Measurements from ENCODE around the gene NABP1. TPM values are rescaled to one million over a fixed set of nuclear protein-coding genes. Genes with fewer than 3 reads are reported as not detected.

The NABP1 gene
- total RNA-seq, 2 experiments from 2014 or later, result 16.7 to 42.5 TPM

GRCh38 chr2:191705701-191706100, 27.8 kb downstream of the NABP1 start:
- H3K4me1 ChIP-seq (ENCODE audit: insufficient read depth, low read length, poor library complexity, severe bottlenecking), result no peaks in the 10 kb centered on the region
- no peak for DNase-seq (ENCODE audit: low spot score)
- ChIA-PET CTCF (ENCODE audit: unreplicated experiment) (no interaction called here), POLR2A (interaction anchor here (0.7 to 1.0 kb wide), 2 partner anchors 18 to 48 kb away, joined by 3 read pairs; no protein-coding TSS in a partner anchor)
- no peaks in the 10 kb centered on the region for H3K36me3 ChIP-seq (ENCODE audit: insufficient read depth, low read length)
- intact Hi-C loops (cut with micrococcal nuclease; ENCODE audit: unreplicated experiment), result no loop called here
- no peak overlapping the region for H2AFZ ChIP-seq (ENCODE audit: low read length)
- H3K4me3 ChIP-seq (ENCODE audit: low read depth, low read length, poor library complexity, severe bottlenecking), result no peak overlapping the region
- TF ChIP-seq CTCF (conservative IDR thresholded peaks at IDR 0.05; ENCODE audit: low read length), result no peak
- no peak for TF ChIP-seq EZH2phosphoT487 (IDR thresholded peaks at IDR 0.05; ENCODE audit: borderline replicate concordance, low read depth, low read length)
- BruUV-seq (replicated peaks), result no TSS peak
- no peaks in the 10 kb centered on the region for H3K9me3 ChIP-seq (ENCODE audit: low read length)
- H3K9me2 ChIP-seq (ENCODE audit: insufficient read depth, low read length), result no peaks in the 10 kb centered on the region
- no peak overlapping the region for H3K4me2 ChIP-seq (ENCODE audit: low read length)
- no peaks in the 10 kb centered on the region for H4K20me1 ChIP-seq (ENCODE audit: insufficient read depth, low read length)
- H3K79me2 ChIP-seq (ENCODE audit: insufficient read depth, low read depth, low read length), result no peaks in the 10 kb centered on the region
- H3K27ac ChIP-seq (ENCODE audit: low read depth, low read length, poor library complexity, severe bottlenecking), result no peak overlapping the region

GRCh38 chr2:191706791-191707190, 28.9 kb downstream of the NABP1 start:
- no peaks in the 10 kb centered on the region for H3K9me2 ChIP-seq (ENCODE audit: insufficient read depth, low read length)
- H3K36me3 ChIP-seq (ENCODE audit: insufficient read depth, low read length), result no peaks in the 10 kb centered on the region
- H3K4me1 ChIP-seq (ENCODE audit: insufficient read depth, low read length, poor library complexity, severe bottlenecking), result no peaks in the 10 kb centered on the region
- H3K27ac ChIP-seq (ENCODE audit: low read depth, low read length, poor library complexity, severe bottlenecking), result no peak overlapping the region
- TF ChIP-seq CTCF (conservative IDR thresholded peaks at IDR 0.05; ENCODE audit: low read length) (no peak), EZH2phosphoT487 (IDR thresholded peaks at IDR 0.05; ENCODE audit: borderline replicate concordance, low read depth, low read length) (no peak)
- ChIA-PET CTCF (ENCODE audit: unreplicated experiment) (no interaction called here), POLR2A (interaction anchor here (0.6 to 1.0 kb wide), 5 partner anchors 19 to 456 kb away, joined by 3 to 4 read pairs (median 3); no protein-coding TSS in a partner anchor)
- DNase-seq (ENCODE audit: low spot score), result no peak
- H3K79me2 ChIP-seq (ENCODE audit: insufficient read depth, low read depth, low read length), result no peaks in the 10 kb centered on the region
- no peak overlapping the region for H3K4me3 ChIP-seq (ENCODE audit: low read depth, low read length, poor library complexity, severe bottlenecking)
- intact Hi-C loops (cut with micrococcal nuclease; ENCODE audit: unreplicated experiment), result no loop called here
- H3K9me3 ChIP-seq (ENCODE audit: low read length), result no peaks in the 10 kb centered on the region
- H3K4me2 ChIP-seq (ENCODE audit: low read length), result no peak overlapping the region
- no peaks in the 10 kb centered on the region for H4K20me1 ChIP-seq (ENCODE audit: insufficient read depth, low read length)
- BruUV-seq (replicated peaks), result no TSS peak
- H2AFZ ChIP-seq (ENCODE audit: low read length), result no peak overlapping the region

- Histone ChIP-seq H2AFZ (ENCODE audit: low read length) (no peak overlapping the region), H3K27ac (ENCODE audit: low read depth, low read length, poor library complexity, severe bottlenecking) (no peak overlapping the region), H3K4me3 (ENCODE audit: low read depth, low read length, poor library complexity, severe bottlenecking) (no peak overlapping the region), H3K9me3 (ENCODE audit: low read length) (no peaks in the 10 kb centered on the region), H3K79me2 (ENCODE audit: insufficient read depth, low read depth, low read length) (no peaks in the 10 kb centered on the region), H3K4me1 (ENCODE audit: insufficient read depth, low read length, poor library complexity, severe bottlenecking) (no peaks in the 10 kb centered on the region), H3K36me3 (ENCODE audit: insufficient read depth, low read length) (no peaks in the 10 kb centered on the region), H4K20me1 (ENCODE audit: insufficient read depth, low read length) (no peaks in the 10 kb centered on the region), H3K9me2 (ENCODE audit: insufficient read depth, low read length) (no peaks in the 10 kb centered on the region), H3K4me2 (ENCODE audit: low read length) (no peak overlapping the region)
- POLR2A ChIA-PET, result interaction anchor here (0.6 to 1.1 kb wide), 6 partner anchors 12 to 1583 kb away, joined by 3 to 4 read pairs (median 3); no protein-coding TSS in a partner anchor
- no TSS peak for BruUV-seq (replicated peaks)
- DNase-seq (ENCODE audit: low spot score), result no peak
- intact Hi-C loops (cut with micrococcal nuclease; ENCODE audit: unreplicated experiment), result no loop called here
- no peak for TF ChIP-seq CTCF (conservative IDR thresholded peaks at IDR 0.05; ENCODE audit: low read length)
- TF ChIP-seq EZH2phosphoT487 (IDR thresholded peaks at IDR 0.05; ENCODE audit: borderline replicate concordance, low read depth, low read length), result no peak
- CTCF ChIA-PET (ENCODE audit: unreplicated experiment), result no interaction called here
Observed at GRCh38 chr2:191707542-191707941, 29.6 kb downstream of the NABP1 start.
